Neural cell (in vitro differentiated cells): ENCODE data around the gene PHLDA2. TPM values are rescaled to one million over a fixed set of nuclear protein-coding genes. Genes with fewer than 3 reads are reported as not detected.

Experiments used
- H2AFZ ChIP-seq: fragments of 200-600, 300-800 bp; sonication (generic), shearing (Covaris generic); 2 replicates; pipeline ENCODE4 v1.6.0; 2014; ENCODE audit warnings: low read depth, mild to moderate bottlenecking, antibody characterized with exemption, low read length, moderate library complexity
- H3F3A ChIP-seq: fragments of 200-600 bp; shearing (Covaris generic); 2 replicates; pipeline ENCODE4 v1.6.1; 2016; ENCODE audit warnings: mild to moderate bottlenecking, moderate library complexity, mixed read lengths, antibody characterized with exemption, low read length; ENCODE audit not compliant: insufficient read depth, poor library complexity, severe bottlenecking
- H3K27ac ChIP-seq: fragments of 200-600, 300-800 bp; sonication (generic), shearing (Covaris generic); 2 replicates; pipeline ENCODE4 v1.5.1; 2014; ENCODE audit warnings: mild to moderate bottlenecking, low read length, moderate library complexity
- H3K27me3 ChIP-seq: fragments of 300-800, 200-600 bp; sonication (generic), shearing (Covaris generic); 2 replicates; pipeline ENCODE4 v1.6.0; 2014; ENCODE audit warnings: mild to moderate bottlenecking, low read depth, low read length, moderate library complexity; ENCODE audit not compliant: insufficient read depth
- H3K36me3 ChIP-seq: fragments of 300-800, 200-600 bp; sonication (generic), shearing (Covaris generic); 2 replicates; pipeline ENCODE4 v1.5.1; 2014; ENCODE audit warnings: mild to moderate bottlenecking, antibody characterized with exemption, low read length, moderate library complexity; ENCODE audit not compliant: insufficient read depth
- H3K4me2 ChIP-seq: fragments of 300-800, 200-600 bp; sonication (generic), shearing (Covaris generic); 2 replicates; pipeline ENCODE4 v1.6.0; 2014; ENCODE audit warnings: mild to moderate bottlenecking, low read length
- H3K4me3 ChIP-seq: fragments of 300-800, 200-600 bp; sonication (generic), shearing (Covaris generic); 2 replicates; pipeline ENCODE4 v1.5.1; 2014; ENCODE audit warnings: mild to moderate bottlenecking, low read length, moderate library complexity
- H3K79me2 ChIP-seq: fragments of 200-600 bp; shearing (Covaris generic); replicated peaks from 2 replicates; pipeline ENCODE4 v1.6.0; 2014; ENCODE audit warnings: mild to moderate bottlenecking, low read length, moderate library complexity; ENCODE audit not compliant: insufficient read depth
- H3K9ac ChIP-seq: fragments of 300-800, 200-600 bp; sonication (generic), shearing (Covaris generic); 2 replicates; pipeline ENCODE4 v1.6.1; 2016; ENCODE audit warnings: mild to moderate bottlenecking, low read length, mixed read lengths
- H3K9me2 ChIP-seq: fragments of 200-600 bp; shearing (Covaris generic); 2 replicates; pipeline ENCODE4 v1.6.1; 2016; ENCODE audit warnings: mild to moderate bottlenecking, low read length, mixed read lengths; ENCODE audit not compliant: insufficient read depth
- H3K9me3 ChIP-seq: fragments of 200-600, 300-800 bp; sonication (generic), shearing (Covaris generic); 2 replicates; pipeline ENCODE4 v1.6.1; 2016; ENCODE audit warnings: mild to moderate bottlenecking, mixed run types, low read length, moderate library complexity, mixed read lengths
- H4K20me1 ChIP-seq: fragments of 200-600 bp; shearing (Covaris generic); 2 replicates; pipeline ENCODE4 v1.6.1; 2016; ENCODE audit warnings: mild to moderate bottlenecking, mixed run types; ENCODE audit not compliant: insufficient read depth
- CTCF ChIP-seq: fragments of 450-650 bp; IDR thresholded peaks from 2 replicates; pipeline ENCODE4 v1.5.1; 2014; ENCODE audit warnings: antibody characterized with exemption, mild to moderate bottlenecking, moderate library complexity; ENCODE audit not compliant: poor library complexity, severe bottlenecking
- EP300 ChIP-seq: fragments of 450-650 bp; conservative IDR thresholded peaks from 2 replicates; pipeline ENCODE4 v1.6.1; 2014; ENCODE audit warnings: antibody characterized with exemption, mild to moderate bottlenecking, moderate library complexity; ENCODE audit not compliant: poor library complexity, severe bottlenecking
- EZH2 ChIP-seq: fragments of 200-600, 300-800 bp; shearing (Covaris generic), sonication (generic); IDR thresholded peaks from 2 replicates; pipeline ENCODE4 v1.6.1; 2014; ENCODE audit warnings: antibody characterized with exemption, low read length, borderline replicate concordance, mild to moderate bottlenecking; ENCODE audit not compliant: insufficient read depth, poor library complexity, severe bottlenecking
- MXI1 ChIP-seq: fragments of 450-650 bp; conservative IDR thresholded peaks from 2 replicates; pipeline ENCODE4 v1.6.1; 2014; ENCODE audit warnings: antibody characterized with exemption, mild to moderate bottlenecking; ENCODE audit not compliant: poor library complexity, severe bottlenecking
- POLR2AphosphoS5 ChIP-seq: IDR thresholded peaks from 2 replicates; pipeline ENCODE4 v1.6.1; 2012
- RAD21 ChIP-seq: fragments of 450-650 bp; conservative IDR thresholded peaks from 2 replicates; pipeline ENCODE4 v1.6.1; 2014; ENCODE audit warnings: antibody characterized with exemption, mild to moderate bottlenecking, moderate library complexity
- SMC3 ChIP-seq: fragments of 450-650 bp; conservative IDR thresholded peaks from 2 replicates; pipeline ENCODE4 v1.6.1; 2014; ENCODE audit warnings: antibody characterized with exemption, mild to moderate bottlenecking, moderate library complexity; ENCODE audit not compliant: poor library complexity
- TAF1 ChIP-seq: IDR thresholded peaks from 2 replicates; pipeline ENCODE4 v1.6.1; 2012; ENCODE audit warnings: low read depth
- polyA plus RNA-seq: library from polyadenylated mRNA; depleted of rRNA; stranded (reverse); fragments of >200 nt; gene quantifications from 2 replicates; pipeline ENCODE4 v1.2.3, GENCODE V29; 2014
- TF ChIP-seq, protein P1 (sequence below): IDR thresholded peaks from 2 replicates; pipeline ENCODE4 v1.6.1; 2012; ENCODE audit warnings: borderline replicate concordance

Gene PHLDA2
- polyA plus RNA-seq, 1 donor from 2014 or later, result not detected

GRCh38 chr11:2885017-2885677 is 44.1 kb downstream of the PHLDA2 start:
- peak overlapping the region; percentile 47 for H3K27ac ChIP-seq
- TF ChIP-seq MXI1, result peak; percentile 72
- no peak for TF ChIP-seq EZH2
- peak; percentile 48 for TF ChIP-seq SMC3
- TF ChIP-seq CTCF, result peak; percentile 57
- H3K4me3 ChIP-seq, result peak overlapping the region; percentile 95
- H3K4me2 ChIP-seq, result peak overlapping the region; percentile 73
- H2AFZ ChIP-seq, result peak overlapping the region; percentile 27
- peaks cover 10% of the 10 kb centered on the region for H3K79me2 ChIP-seq
- H3K27me3 ChIP-seq, result peaks cover 5% of the 10 kb centered on the region
- no peaks in the 10 kb centered on the region for H3F3A ChIP-seq
- no peaks in the 10 kb centered on the region for H3K9me2 ChIP-seq
- no peaks in the 10 kb centered on the region for H3K36me3 ChIP-seq
- H4K20me1 ChIP-seq, result no peaks in the 10 kb centered on the region
- no peaks in the 10 kb centered on the region for H3K9me3 ChIP-seq
- peak overlapping the region; percentile 80 for H3K9ac ChIP-seq

- peak overlapping the region; percentile 69 for H3K4me3 ChIP-seq
- H3K36me3 ChIP-seq, result no peaks in the 10 kb centered on the region
- no peaks in the 10 kb centered on the region for H4K20me1 ChIP-seq
- no peaks in the 10 kb centered on the region for H3F3A ChIP-seq
- H3K9me2 ChIP-seq, result no peaks in the 10 kb centered on the region
- H3K9me3 ChIP-seq, result no peaks in the 10 kb centered on the region
- no peak overlapping the region for H2AFZ ChIP-seq
- TF ChIP-seq TAF1 (no peak), MXI1 (peak; percentile 13), RAD21 (no peak), CTCF (no peak), EP300 (no peak), EZH2 (no peak), SMC3 (no peak), POLR2AphosphoS5 (peak; percentile 5)
- TF ChIP-seq, protein P1, sequence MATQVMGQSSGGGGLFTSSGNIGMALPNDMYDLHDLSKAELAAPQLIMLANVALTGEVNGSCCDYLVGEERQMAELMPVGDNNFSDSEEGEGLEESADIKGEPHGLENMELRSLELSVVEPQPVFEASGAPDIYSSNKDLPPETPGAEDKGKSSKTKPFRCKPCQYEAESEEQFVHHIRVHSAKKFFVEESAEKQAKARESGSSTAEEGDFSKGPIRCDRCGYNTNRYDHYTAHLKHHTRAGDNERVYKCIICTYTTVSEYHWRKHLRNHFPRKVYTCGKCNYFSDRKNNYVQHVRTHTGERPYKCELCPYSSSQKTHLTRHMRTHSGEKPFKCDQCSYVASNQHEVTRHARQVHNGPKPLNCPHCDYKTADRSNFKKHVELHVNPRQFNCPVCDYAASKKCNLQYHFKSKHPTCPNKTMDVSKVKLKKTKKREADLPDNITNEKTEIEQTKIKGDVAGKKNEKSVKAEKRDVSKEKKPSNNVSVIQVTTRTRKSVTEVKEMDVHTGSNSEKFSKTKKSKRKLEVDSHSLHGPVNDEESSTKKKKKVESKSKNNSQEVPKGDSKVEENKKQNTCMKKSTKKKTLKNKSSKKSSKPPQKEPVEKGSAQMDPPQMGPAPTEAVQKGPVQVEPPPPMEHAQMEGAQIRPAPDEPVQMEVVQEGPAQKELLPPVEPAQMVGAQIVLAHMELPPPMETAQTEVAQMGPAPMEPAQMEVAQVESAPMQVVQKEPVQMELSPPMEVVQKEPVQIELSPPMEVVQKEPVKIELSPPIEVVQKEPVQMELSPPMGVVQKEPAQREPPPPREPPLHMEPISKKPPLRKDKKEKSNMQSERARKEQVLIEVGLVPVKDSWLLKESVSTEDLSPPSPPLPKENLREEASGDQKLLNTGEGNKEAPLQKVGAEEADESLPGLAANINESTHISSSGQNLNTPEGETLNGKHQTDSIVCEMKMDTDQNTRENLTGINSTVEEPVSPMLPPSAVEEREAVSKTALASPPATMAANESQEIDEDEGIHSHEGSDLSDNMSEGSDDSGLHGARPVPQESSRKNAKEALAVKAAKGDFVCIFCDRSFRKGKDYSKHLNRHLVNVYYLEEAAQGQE, result no peak
- peak overlapping the region; percentile 62 for H3K4me2 ChIP-seq
- H3K9ac ChIP-seq, result peak overlapping the region; percentile 68
- H3K27ac ChIP-seq, result no peak overlapping the region
- H3K79me2 ChIP-seq, result peaks cover 10% of the 10 kb centered on the region
- H3K27me3 ChIP-seq, result peaks cover 5% of the 10 kb centered on the region
These were observed 45.0 kb downstream of the PHLDA2 start for GRCh38 chr11:2883979-2884815.
